Esophagus squamous epithelium (tissue), 5 donors: ENCODE measurements around the gene MXD4. TPM values are rescaled to one million over a fixed set of nuclear protein-coding genes. Genes with fewer than 3 reads are reported as not detected.

ENCODE experiments used
- DNase-seq: peaks from one replicate; lab custom pipeline; 2025; lab: John Stamatoyannopoulos, UW
- H3K27ac ChIP-seq, 4 donors: fragments of 200-600 bp; sonication (generic); one replicate each; pipeline ENCODE4 v1.5.1; 2016 to 2019; ENCODE audit warnings: mild to moderate bottlenecking in 1 of 4
- H3K27me3 ChIP-seq, 4 donors: fragments of 200-600 bp; sonication (generic); 1 replicate in 3 of 4; 2 replicates in 1 of 4; pipeline versions ENCODE4 v1.5.1 to v1.6.0; 2017 to 2021; ENCODE audit warnings: antibody characterized with exemption in 1 of 4
- H3K36me3 ChIP-seq, 3 donors: fragments of 200-600 bp; sonication (generic); one replicate each; pipeline ENCODE4 v1.5.1; 2016 to 2019
- H3K4me1 ChIP-seq, 3 donors: fragments of 200-600 bp; sonication (generic); one replicate each; pipeline ENCODE4 v1.5.1; 2017 to 2019
- H3K4me3 ChIP-seq, 4 donors: fragments of 200-600 bp; sonication (generic); 1 replicate in 3 of 4; 2 replicates in 1 of 4; pipeline ENCODE4 v1.5.1; 2016 to 2019; ENCODE audit warnings: mild to moderate bottlenecking in 2 of 4, moderate library complexity in 1 of 4
- H3K9me3 ChIP-seq, 3 donors: fragments of 200-600 bp; sonication (generic); one replicate each; pipeline ENCODE4 v1.5.1; 2016 to 2019
- POLR2A ChIP-seq, 4 donors: fragments of 450-650 bp; IDR thresholded peaks; one replicate each; pipeline ENCODE4 v1.6.1; 2017; ENCODE audit warnings: antibody characterized with exemption in 4 of 4, mild to moderate bottlenecking in 4 of 4, moderate library complexity in 3 of 4
- WGBS, 2 donors: methylation state at CpG; one replicate each; pipeline ENCODE4 v1.1.5; 2018; 5-methylcytosine and 5-hydroxymethylcytosine counted together
- intact Hi-C: fragments of 100-400 bp; cut with DNase I; formaldehyde crosslinking; loops from one replicate; pipeline ENCODE4 v1.15.0; 2022
- total RNA-seq, 4 donors: library from RNA; depleted of rRNA; stranded (reverse); fragments of >200 nt; gene quantifications; one replicate each; pipeline ENCODE4 v1.1.0, GENCODE V29; 2016
- TF ChIP-seq, protein P1 (sequence below), 6 experiments: fragments of 450-650 bp in 4 of 6; fragments of 200-600 bp in 2 of 6; sonication (generic) in 2 of 6; IDR thresholded peaks; one replicate each; pipeline ENCODE4 v1.5.1; 2016 to 2019; ENCODE audit warnings: antibody characterized with exemption in 6 of 6, mild to moderate bottlenecking in 4 of 6, moderate library complexity in 4 of 6
- donor health status: DM: yes; HTN: yes; CAD: no.

MXD4 gene
- total RNA-seq, 4 donors from 2014 or later: 12.9 to 32.2 (median 27.8) TPM

DNA sequence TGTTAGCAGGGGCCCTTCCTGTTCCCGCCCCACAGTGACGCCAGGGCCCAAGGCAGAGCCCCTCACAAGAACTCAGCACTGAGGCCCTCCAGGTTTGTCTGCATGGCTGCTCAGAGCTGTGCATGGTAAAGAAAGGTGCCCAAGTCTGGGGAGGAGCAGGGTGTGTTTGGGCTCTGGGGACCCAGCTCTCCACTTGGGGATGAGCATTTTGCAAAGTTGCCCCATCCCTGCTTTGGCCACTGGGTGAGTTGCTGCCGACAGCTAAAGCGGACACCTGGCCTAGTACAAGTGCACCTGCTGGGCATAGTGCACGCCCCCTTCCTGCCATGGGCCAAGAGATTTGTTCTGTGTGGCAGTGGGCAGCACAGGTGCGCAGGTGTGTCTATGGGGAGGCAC, 2.0 kb upstream of the MXD4 start:
- Histone ChIP-seq H3K36me3 (peaks cover 0 to 13% (median 0%) of the 10 kb centered on the region in 3 donors), H3K27me3 (no peaks in the 10 kb centered on the region), H3K4me3 (no peak overlapping the region), H3K9me3 (no peaks in the 10 kb centered on the region), H3K27ac (no peak overlapping the region), H3K4me1 (peaks cover 25 to 65% (median 32%) of the 10 kb centered on the region in 3 donors)
- 66% methylated on average over 6 of the region's 6 CpGs; no CpG with 5 or more reads in 1 of the 2 donors for WGBS, 2 donors
- intact Hi-C loops: no loop called here
- TF ChIP-seq, protein P1, sequence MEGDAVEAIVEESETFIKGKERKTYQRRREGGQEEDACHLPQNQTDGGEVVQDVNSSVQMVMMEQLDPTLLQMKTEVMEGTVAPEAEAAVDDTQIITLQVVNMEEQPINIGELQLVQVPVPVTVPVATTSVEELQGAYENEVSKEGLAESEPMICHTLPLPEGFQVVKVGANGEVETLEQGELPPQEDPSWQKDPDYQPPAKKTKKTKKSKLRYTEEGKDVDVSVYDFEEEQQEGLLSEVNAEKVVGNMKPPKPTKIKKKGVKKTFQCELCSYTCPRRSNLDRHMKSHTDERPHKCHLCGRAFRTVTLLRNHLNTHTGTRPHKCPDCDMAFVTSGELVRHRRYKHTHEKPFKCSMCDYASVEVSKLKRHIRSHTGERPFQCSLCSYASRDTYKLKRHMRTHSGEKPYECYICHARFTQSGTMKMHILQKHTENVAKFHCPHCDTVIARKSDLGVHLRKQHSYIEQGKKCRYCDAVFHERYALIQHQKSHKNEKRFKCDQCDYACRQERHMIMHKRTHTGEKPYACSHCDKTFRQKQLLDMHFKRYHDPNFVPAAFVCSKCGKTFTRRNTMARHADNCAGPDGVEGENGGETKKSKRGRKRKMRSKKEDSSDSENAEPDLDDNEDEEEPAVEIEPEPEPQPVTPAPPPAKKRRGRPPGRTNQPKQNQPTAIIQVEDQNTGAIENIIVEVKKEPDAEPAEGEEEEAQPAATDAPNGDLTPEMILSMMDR (IDR thresholded peaks at IDR 0.05): no peak
- no peak for TF ChIP-seq POLR2A (IDR thresholded peaks at IDR 0.05)
- DNase-seq: no peak

DNA sequence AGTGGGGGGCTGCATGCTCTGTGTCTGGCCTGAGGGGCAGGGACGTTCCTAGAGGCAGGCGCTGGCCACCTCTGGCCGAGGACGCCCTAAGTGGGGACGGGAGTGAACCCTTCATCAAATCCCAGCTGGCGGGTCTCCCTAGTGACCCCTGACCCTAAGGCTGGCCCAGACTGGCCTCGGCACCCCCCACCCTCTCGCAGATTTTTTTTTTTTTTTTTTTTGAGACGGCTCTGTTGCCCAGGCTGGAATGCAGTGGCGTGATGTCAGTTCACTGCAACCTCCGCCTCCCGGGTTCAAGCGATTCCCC, 988 bp upstream of the MXD4 start:
- Histone ChIP-seq H3K4me3 (peak overlapping the region; percentile 39 to 98 (median 73)), H3K9me3 (no peaks in the 10 kb centered on the region), H3K4me1 (peaks cover 33 to 76% (median 41%) of the 10 kb centered on the region in 3 donors), H3K27me3 (no peaks in the 10 kb centered on the region), H3K27ac (peak overlapping the region; percentile 87 to 98 (median 92)), H3K36me3 (peaks cover 0 to 23% (median 0%) of the 10 kb centered on the region in 3 donors)
- DNase-seq: no peak
- TF ChIP-seq, protein P1 (IDR thresholded peaks at IDR 0.05): no peak
- TF ChIP-seq POLR2A (IDR thresholded peaks at IDR 0.05): no peak
- intact Hi-C loops: no loop called here
- WGBS, 2 donors: 38 to 40% methylated on average over 10 to 13 of the region's 13 CpGs

DNA sequence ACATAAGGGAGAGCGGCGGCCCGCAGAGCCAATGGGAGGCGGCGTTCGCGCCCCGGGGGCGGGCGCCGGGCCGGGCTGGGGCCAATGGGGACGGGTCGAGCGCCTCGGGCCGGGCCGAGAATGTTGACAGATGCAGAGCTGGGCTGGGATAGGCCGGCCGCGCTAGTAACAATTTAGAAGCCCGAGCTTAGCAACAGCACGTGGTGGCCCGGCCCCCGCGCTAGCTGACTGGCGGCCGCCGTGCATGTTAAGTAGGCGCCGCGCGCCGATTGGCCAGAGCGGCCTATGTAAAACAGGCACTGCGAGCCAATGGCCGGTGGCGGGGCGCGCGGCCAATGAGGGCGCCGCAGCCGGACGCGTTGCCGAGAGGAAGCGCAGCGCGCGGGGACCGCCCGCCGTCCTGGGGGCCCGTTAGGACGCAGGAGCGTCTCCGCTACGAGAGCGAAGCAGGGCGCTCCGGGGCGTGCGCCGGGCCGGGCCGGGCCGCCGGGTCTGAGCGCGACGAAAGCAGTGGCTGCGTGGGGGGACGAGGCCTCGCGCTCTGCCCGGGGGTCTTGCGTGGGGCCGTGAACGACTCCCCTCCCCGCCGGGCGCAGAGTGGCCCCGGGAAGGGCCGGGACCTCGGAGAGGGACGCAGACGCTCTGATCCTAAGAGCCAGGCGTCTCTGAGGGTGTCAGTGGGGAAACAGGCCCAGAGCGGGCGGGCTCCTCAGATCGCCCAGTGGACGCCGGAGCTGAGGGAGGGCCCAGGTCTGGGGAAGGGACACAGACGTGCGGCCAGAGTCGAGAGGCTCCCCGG, 435 bp upstream of the MXD4 start:
- TF ChIP-seq, protein P1 (IDR thresholded peaks at IDR 0.05): peak in 1 of 6 experiments; percentile 7
- peak in 3 of 4 donors; percentile 66 to 97 (median 95) for TF ChIP-seq POLR2A (IDR thresholded peaks at IDR 0.05)
- DNase-seq: peak; percentile 99
- Histone ChIP-seq H3K36me3 (peaks cover 0 to 28% (median 0%) of the 10 kb centered on the region in 3 donors), H3K4me1 (peaks cover 36 to 81% (median 47%) of the 10 kb centered on the region in 3 donors), H3K9me3 (no peaks in the 10 kb centered on the region), H3K4me3 (peak overlapping the region; percentile 87 to 98 (median 93)), H3K27ac (peak overlapping the region; percentile 87 to 98 (median 94)), H3K27me3 (no peaks in the 10 kb centered on the region)
- intact Hi-C loops: no loop called here
- WGBS, 2 donors: 0 to 1% methylated on average over 4 to 21 of the region's 98 CpGs

DNA sequence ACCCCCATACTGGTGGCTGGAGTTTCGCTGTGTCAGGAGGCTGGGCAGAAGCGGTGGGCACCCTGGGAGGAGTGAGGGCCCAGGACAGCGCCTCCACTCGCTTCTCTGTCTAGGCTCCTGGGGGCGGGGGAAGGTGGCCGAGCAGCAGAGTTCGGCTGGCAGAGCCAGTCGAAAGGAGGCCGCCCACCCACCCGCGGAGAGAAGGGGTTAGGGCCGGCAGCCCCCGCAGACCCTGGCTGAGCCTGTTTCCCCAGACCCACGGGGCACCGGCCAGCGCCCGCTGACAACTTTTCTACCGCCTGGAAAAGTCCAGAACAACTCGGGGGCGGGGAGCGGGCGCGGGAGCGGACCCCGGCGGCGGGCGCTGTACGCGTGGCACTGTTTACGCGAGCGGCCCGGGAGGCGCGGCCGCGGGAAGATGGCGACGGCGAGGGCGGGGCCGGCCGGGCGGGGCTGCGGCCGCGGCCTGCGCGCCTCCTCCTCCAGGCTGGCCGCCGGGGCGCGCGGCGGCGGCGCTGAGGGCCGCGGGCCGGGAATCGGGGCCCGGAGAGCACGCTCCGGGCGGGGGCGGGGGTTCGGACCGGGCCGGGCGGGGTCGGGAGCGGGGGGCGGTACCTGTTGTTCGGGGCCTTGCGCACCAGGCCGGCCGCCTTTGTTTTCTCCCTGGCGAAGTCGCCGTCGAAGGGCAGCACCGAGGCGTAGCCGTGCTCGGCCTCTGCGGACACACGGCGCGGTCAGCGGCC, 628 bp downstream of the MXD4 start:
- DNase-seq: no peak
- TF ChIP-seq, protein P1 (IDR thresholded peaks at IDR 0.05): no peak
- TF ChIP-seq POLR2A (IDR thresholded peaks at IDR 0.05): peak in 1 of 4 donors; percentile 9
- Histone ChIP-seq H3K4me1 (peaks cover 47 to 82% (median 57%) of the 10 kb centered on the region in 3 donors), H3K27ac (peak overlapping the region; percentile 90 to 98 (median 94)), H3K27me3 (no peaks in the 10 kb centered on the region), H3K9me3 (no peaks in the 10 kb centered on the region), H3K4me3 (peak overlapping the region; percentile 87 to 98 (median 93)), H3K36me3 (peaks cover 0 to 35% (median 0%) of the 10 kb centered on the region in 3 donors)
- WGBS, 2 donors: 0% methylated on average over 10 of the region's 91 CpGs; no CpG with 5 or more reads in 1 of the 2 donors
- intact Hi-C loops: no loop called here
